Measurements from ENCODE around the gene POLR3B. TPM values are rescaled to one million over a fixed set of nuclear protein-coding genes. Genes with fewer than 3 reads are reported as not detected.

Gene POLR3B
- total and polyA plus RNA-seq, 3 experiments from 2014 or later, result 5.3 to 14.6 (median 13.4) TPM

DNA sequence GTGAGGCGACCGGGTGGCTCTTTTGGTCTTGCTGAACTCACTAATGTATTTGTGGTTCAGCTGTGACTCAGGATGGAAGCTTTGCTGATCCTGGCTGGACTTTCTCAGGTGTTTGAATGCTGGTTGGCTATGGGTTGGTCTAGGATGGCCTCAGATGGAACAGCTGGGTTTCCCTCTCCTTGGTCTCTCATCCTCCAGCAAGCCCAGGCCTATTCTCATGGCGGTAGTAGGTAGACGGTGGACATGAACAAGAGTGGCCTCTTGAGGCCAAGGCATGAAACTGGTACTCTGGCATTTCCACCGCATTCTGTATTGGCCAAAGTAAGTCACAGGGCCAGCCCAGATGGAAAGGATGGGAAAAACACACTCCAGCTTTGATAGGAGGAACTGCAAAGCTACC, 11.8 kb upstream of the POLR3B start:
- ChIA-PET CTCF (interaction anchor here (1.1 to 1.7 kb wide), 6 partner anchors 12 to 640 kb away, joined by 3 to 8 read pairs (median 3); partner anchors contain the start of gene POLR3B), POLR2A (interaction anchor here (0.6 kb wide), 1 partner anchor 952 kb away, joined by 3 read pairs; no protein-coding TSS in a partner anchor)
- Mint-ChIP-seq H3K36me3 (peaks cover 7 to 70% (median 31%) of the 10 kb centered on the region in 3 donors), H3K4me3 (no peak overlapping the region), H3K9me3 (no peaks in the 10 kb centered on the region), H3K27ac (no peak overlapping the region), H3K4me1 (peaks cover 0 to 7% (median 2%) of the 10 kb centered on the region in 3 donors), H3K27me3 (no peaks in the 10 kb centered on the region)
- Histone ChIP-seq H3K9me3 (ENCODE audit: low read length) (no peaks in the 10 kb centered on the region), H3K27ac (ENCODE audit: low read depth, low read length) (no peak overlapping the region), H3K27me3 (ENCODE audit: insufficient read depth, low read length, poor library complexity, severe bottlenecking) (no peaks in the 10 kb centered on the region), H3K4me3 (ENCODE audit: low read length) (no peak overlapping the region), H3K4me1 (ENCODE audit: insufficient read depth, low read length) (no peaks in the 10 kb centered on the region), H3K36me3 (ENCODE audit: insufficient read depth, low read length) (no peaks in the 10 kb centered on the region)
- DNase-seq, result peak in 1 of 5 donors; percentile 5

DNA sequence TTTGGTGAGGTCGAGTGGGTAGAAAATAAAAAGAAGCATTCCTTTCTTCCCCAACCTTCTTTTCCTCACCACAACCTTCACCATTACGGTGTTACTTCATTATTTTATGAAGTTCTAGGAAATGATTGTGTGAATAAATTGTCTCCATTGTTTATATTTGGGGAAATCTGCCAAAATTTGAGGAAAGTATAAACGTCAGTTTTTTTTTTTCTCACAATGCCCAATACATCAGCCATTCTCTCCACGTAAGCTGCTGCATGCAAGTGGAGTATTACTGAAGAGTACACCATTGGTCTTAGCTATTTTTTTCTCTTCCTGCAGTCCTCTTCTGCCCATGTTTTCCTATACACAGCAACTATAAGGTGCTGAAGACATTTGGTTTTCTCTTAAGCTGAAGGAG, 9.1 kb upstream of the POLR3B start:
- H3K4me1 Mint-ChIP-seq, result peaks cover 0 to 3% (median 0%) of the 10 kb centered on the region in 3 donors

DNA sequence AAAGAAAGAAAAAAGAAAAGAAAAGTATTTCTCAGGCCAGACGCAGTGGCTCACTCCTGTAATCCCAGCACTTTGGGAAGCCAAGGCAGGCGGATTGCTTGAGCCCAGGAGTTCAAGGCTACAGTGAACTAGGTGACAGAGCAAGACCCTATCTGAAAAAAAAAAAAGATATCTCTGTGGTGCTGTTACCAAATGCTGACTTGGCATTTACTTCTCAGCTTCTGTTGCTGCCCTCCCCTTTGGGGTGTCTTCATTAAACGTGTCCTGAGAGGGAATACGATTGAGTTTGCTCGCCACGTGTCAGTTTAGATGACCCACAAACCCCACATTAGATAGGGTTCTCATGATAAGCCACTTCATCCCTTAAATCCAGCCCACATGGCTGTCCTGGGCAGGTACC, 4.4 kb upstream of the POLR3B start:
- H3K27ac Mint-ChIP-seq, result no peak overlapping the region
- no peaks in the 10 kb centered on the region for H3K9me3 Mint-ChIP-seq
- no peaks in the 10 kb centered on the region for H3K27me3 ChIP-seq (ENCODE audit: insufficient read depth, low read length, poor library complexity, severe bottlenecking)
- no peak overlapping the region for H3K4me3 Mint-ChIP-seq
- H3K4me1 ChIP-seq (ENCODE audit: insufficient read depth, low read length), result peaks cover 6% of the 10 kb centered on the region
- peaks cover 10% of the 10 kb centered on the region in 3 donors for H3K4me1 Mint-ChIP-seq
- peaks cover 0 to 17% (median 6%) of the 10 kb centered on the region in 3 donors for H3K36me3 Mint-ChIP-seq
- CTCF ChIA-PET, result interaction anchor here (1.6 kb wide), 1 partner anchor 129 kb away, joined by 4 read pairs; no protein-coding TSS in a partner anchor
- H3K9me3 ChIP-seq (ENCODE audit: low read length), result no peaks in the 10 kb centered on the region
- DNase-seq, result no peak
- no peaks in the 10 kb centered on the region for H3K27me3 Mint-ChIP-seq
- POLR2A ChIA-PET, result no interaction called here
- no peak overlapping the region for H3K27ac ChIP-seq (ENCODE audit: low read depth, low read length)
- no peak overlapping the region for H3K4me3 ChIP-seq (ENCODE audit: low read length)
- H3K36me3 ChIP-seq (ENCODE audit: insufficient read depth, low read length), result no peaks in the 10 kb centered on the region

More for the DNA sequence above, 9.1 kb upstream of the POLR3B start:
- H3K27ac Mint-ChIP-seq, result no peak overlapping the region
- ChIA-PET CTCF (interaction anchor here (1.0 kb wide), 1 partner anchor 8 kb away, joined by 3 read pairs; no protein-coding TSS in a partner anchor), POLR2A (interaction anchor here (0.7 kb wide), 1 partner anchor 66 kb away, joined by 5 read pairs; no protein-coding TSS in a partner anchor)
- DNase-seq, result no peak
- H3K9me3 Mint-ChIP-seq, result no peaks in the 10 kb centered on the region
- no peaks in the 10 kb centered on the region for H3K27me3 ChIP-seq (ENCODE audit: insufficient read depth, low read length, poor library complexity, severe bottlenecking)
- no peaks in the 10 kb centered on the region for H3K27me3 Mint-ChIP-seq
- no peaks in the 10 kb centered on the region for H3K36me3 ChIP-seq (ENCODE audit: insufficient read depth, low read length)
- H3K4me3 Mint-ChIP-seq, result no peak overlapping the region
- no peak overlapping the region for H3K27ac ChIP-seq (ENCODE audit: low read depth, low read length)
- no peaks in the 10 kb centered on the region for H3K4me1 ChIP-seq (ENCODE audit: insufficient read depth, low read length)
- peaks cover 4 to 45% (median 21%) of the 10 kb centered on the region in 3 donors for H3K36me3 Mint-ChIP-seq
- H3K9me3 ChIP-seq (ENCODE audit: low read length), result no peaks in the 10 kb centered on the region
- no peak overlapping the region for H3K4me3 ChIP-seq (ENCODE audit: low read length)

DNA sequence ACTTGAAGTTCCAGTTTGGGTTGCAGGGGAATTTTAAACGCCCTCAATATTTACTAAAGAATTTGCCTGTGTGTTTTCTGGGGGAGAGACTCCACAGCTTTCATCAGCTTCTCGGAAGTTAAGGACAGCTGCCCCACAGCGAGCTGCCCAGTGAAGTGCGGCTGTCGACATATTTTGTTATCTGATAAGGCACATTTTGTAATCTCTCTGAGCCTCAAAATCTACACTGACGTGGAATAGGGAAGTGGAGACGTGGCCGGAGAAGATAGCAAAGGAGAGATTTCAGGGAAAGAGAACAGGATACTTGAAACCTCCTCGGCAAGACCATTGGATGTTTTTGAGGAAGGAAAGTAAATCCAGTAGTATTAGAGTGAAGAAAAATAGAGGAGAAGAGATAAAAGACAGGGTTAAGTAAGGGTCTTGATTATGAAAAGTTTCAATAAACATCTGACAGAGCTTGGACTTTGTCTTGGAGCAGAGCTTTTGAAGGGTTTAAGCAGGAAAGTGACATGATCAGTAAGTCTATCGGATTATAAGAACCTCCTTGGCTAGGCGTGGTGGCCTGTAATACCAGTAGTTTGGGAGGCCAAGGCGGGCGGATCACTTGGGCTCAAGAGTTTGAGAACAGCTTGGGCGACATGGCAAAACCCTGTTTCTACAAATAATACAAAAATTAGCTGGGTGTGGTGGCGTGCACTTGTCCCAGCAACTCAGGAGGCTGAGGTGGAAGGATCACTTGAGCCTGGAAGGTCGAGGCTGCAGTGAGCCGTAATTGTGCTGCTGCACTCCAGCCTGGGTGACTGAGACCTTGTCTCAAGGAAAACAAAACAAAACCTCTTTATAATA, 1.1 kb downstream of the POLR3B start:
- H3K27ac Mint-ChIP-seq, result peak overlapping the region; percentile 77 to 97 (median 92)
- H3K9me3 Mint-ChIP-seq, result no peaks in the 10 kb centered on the region
- Histone ChIP-seq H3K9me3 (ENCODE audit: low read length) (no peaks in the 10 kb centered on the region), H3K27me3 (ENCODE audit: insufficient read depth, low read length, poor library complexity, severe bottlenecking) (no peaks in the 10 kb centered on the region), H3K36me3 (ENCODE audit: insufficient read depth, low read length) (no peaks in the 10 kb centered on the region), H3K4me1 (ENCODE audit: insufficient read depth, low read length) (peaks cover 15% of the 10 kb centered on the region), H3K4me3 (ENCODE audit: low read length) (peak overlapping the region; percentile 93), H3K27ac (ENCODE audit: low read depth, low read length) (peak overlapping the region; percentile 80)
- ChIA-PET CTCF (interaction anchor here (0.9 to 2.9 kb wide), 16 partner anchors 9 to 597 kb away, joined by 3 to 19 read pairs (median 6); partner anchors contain the start of genes TCP11L2 and TMEM263), POLR2A (interaction anchor here (0.8 to 1.9 kb wide), 3 partner anchors 56 to 735 kb away, joined by 3 to 15 read pairs (median 3); partner anchors contain the start of genes TCP11L2 and TMEM263)
- no peaks in the 10 kb centered on the region for H3K27me3 Mint-ChIP-seq
- H3K4me1 Mint-ChIP-seq, result peaks cover 16 to 19% (median 16%) of the 10 kb centered on the region in 3 donors
- DNase-seq, result no peak
- peaks cover 0 to 7% (median 0%) of the 10 kb centered on the region in 3 donors for H3K36me3 Mint-ChIP-seq
- peak overlapping the region; percentile 85 to 95 (median 94) for H3K4me3 Mint-ChIP-seq

DNA sequence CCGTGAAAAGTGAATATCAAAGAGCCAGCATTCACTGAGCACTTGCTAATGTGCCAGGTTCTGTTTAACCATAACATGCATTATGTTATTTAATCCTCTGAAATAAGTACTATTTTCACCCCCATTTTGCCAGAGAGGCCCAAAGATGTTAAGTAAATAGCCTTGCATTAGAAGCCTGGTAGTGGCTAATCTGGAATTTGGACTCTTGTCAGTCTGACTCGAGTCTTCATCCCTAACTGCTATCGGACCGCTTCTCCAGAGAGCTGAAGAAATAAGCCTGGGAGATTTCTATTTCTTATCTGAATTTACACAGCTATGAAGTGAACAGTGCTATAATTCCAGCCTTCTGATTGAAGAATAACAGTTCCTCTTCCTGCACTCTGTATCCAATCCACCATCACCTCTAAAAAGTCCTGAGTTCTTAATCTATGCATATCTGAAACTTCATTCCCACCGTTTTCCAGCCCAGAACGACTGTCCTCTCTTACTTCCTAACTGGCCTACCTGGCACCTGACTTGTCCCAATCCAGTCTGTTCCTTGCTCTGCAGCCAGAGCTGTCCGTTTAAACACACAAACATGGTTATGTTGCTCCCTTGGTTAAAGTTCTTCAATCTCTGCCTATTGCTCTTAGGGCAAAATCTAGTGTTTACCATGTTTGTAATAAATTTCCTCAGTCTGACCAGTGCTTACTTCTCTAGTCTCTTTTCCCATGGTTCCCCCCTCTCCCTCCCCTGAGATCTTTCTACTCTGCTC, 2.3 kb downstream of the POLR3B start:
- POLR2A ChIA-PET, result no interaction called here
- no peaks in the 10 kb centered on the region for H3K36me3 ChIP-seq (ENCODE audit: insufficient read depth, low read length)
- DNase-seq, result no peak
- Mint-ChIP-seq H3K9me3 (no peaks in the 10 kb centered on the region), H3K36me3 (peaks cover 0 to 14% (median 0%) of the 10 kb centered on the region in 3 donors), H3K27ac (no peak overlapping the region), H3K4me3 (peak overlapping the region in 2 of 7 donors; percentile 16 to 57), H3K27me3 (no peaks in the 10 kb centered on the region), H3K4me1 (peaks cover 16 to 19% (median 16%) of the 10 kb centered on the region in 3 donors)
- peak overlapping the region; percentile 80 for H3K27ac ChIP-seq (ENCODE audit: low read depth, low read length)
- H3K9me3 ChIP-seq (ENCODE audit: low read length), result no peaks in the 10 kb centered on the region
- H3K4me3 ChIP-seq (ENCODE audit: low read length), result no peak overlapping the region
- CTCF ChIA-PET, result interaction anchor here (1.5 kb wide), 2 partner anchors 8 to 59 kb away, joined by 4 to 5 read pairs; no protein-coding TSS in a partner anchor
- no peaks in the 10 kb centered on the region for H3K27me3 ChIP-seq (ENCODE audit: insufficient read depth, low read length, poor library complexity, severe bottlenecking)
- H3K4me1 ChIP-seq (ENCODE audit: insufficient read depth, low read length), result peaks cover 15% of the 10 kb centered on the region

DNA sequence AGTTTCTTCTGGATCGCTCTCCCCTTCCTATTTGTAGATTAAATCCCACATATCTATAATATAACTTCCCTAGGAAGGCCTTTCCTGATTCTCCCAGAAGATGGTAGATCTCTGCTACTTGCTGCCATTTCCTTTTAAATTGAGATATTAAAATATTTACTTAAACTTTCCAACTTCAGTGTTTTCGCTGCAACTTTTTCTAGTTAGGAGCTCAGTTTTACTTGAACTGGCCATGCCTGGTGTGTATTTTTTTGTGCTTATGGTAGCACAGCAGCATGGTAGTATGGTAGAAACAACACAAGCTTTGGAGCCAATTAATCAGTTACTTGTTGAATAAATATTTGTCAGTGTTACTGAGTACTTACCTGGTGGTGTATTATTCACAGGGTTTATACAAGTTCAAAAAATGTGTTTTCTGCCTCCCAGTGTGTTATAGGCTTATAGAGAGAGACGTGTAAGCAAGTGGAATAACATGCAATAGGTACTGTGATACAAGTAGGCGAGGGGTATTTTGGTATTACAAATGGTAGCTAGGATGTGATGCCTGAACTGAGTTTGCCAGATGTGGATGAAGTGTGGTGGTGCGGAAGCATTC, 2.9 kb downstream of the POLR3B start:
- no peak overlapping the region for H3K27ac Mint-ChIP-seq
- Histone ChIP-seq H3K27ac (ENCODE audit: low read depth, low read length) (no peak overlapping the region), H3K27me3 (ENCODE audit: insufficient read depth, low read length, poor library complexity, severe bottlenecking) (no peaks in the 10 kb centered on the region), H3K4me1 (ENCODE audit: insufficient read depth, low read length) (peaks cover 15% of the 10 kb centered on the region), H3K36me3 (ENCODE audit: insufficient read depth, low read length) (no peaks in the 10 kb centered on the region), H3K9me3 (ENCODE audit: low read length) (no peaks in the 10 kb centered on the region), H3K4me3 (ENCODE audit: low read length) (no peak overlapping the region)
- POLR2A ChIA-PET, result no interaction called here
- DNase-seq, result no peak
- H3K4me3 Mint-ChIP-seq, result no peak overlapping the region
- H3K36me3 Mint-ChIP-seq, result peaks cover 0 to 16% (median 0%) of the 10 kb centered on the region in 3 donors
- H3K4me1 Mint-ChIP-seq, result peaks cover 16 to 19% (median 16%) of the 10 kb centered on the region in 3 donors
- no peaks in the 10 kb centered on the region for H3K27me3 Mint-ChIP-seq
- CTCF ChIA-PET, result interaction anchor here (1.5 kb wide), 1 partner anchor 59 kb away, joined by 4 read pairs; no protein-coding TSS in a partner anchor
- H3K9me3 Mint-ChIP-seq, result no peaks in the 10 kb centered on the region

DNA sequence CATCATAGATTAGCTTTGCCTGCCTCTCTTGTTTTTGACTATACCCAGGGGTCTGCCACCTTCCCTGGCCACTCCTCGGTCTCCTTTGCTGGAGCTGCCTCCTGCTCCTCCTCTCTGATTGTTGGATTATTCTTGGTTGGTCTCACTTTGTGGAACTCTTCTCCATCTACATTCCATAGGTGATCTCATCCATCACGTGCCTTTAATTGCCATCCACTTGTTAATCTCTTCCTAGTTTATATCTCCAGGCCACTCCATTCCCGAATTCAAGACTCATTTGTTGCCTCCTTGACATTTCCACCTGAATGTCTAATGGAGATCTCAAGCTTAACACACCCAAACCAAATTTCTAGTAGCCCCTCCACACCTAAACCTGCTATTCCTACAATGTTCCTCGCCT, 5.4 kb downstream of the POLR3B start:
- ChIA-PET POLR2A (no interaction called here), CTCF (no interaction called here)
- Histone ChIP-seq H3K4me1 (ENCODE audit: insufficient read depth, low read length) (peaks cover 9% of the 10 kb centered on the region), H3K4me3 (ENCODE audit: low read length) (no peak overlapping the region), H3K36me3 (ENCODE audit: insufficient read depth, low read length) (no peaks in the 10 kb centered on the region), H3K27ac (ENCODE audit: low read depth, low read length) (no peak overlapping the region), H3K27me3 (ENCODE audit: insufficient read depth, low read length, poor library complexity, severe bottlenecking) (no peaks in the 10 kb centered on the region), H3K9me3 (ENCODE audit: low read length) (no peaks in the 10 kb centered on the region)
- DNase-seq, result no peak
- Mint-ChIP-seq H3K27me3 (no peaks in the 10 kb centered on the region), H3K4me1 (peaks cover 8 to 11% (median 9%) of the 10 kb centered on the region in 3 donors), H3K36me3 (peaks cover 0 to 27% (median 9%) of the 10 kb centered on the region in 3 donors), H3K4me3 (no peak overlapping the region), H3K9me3 (no peaks in the 10 kb centered on the region), H3K27ac (no peak overlapping the region)
